ENCODE measurements around the gene NDST3. TPM values are rescaled to one million over a fixed set of nuclear protein-coding genes. Genes with fewer than 3 reads are reported as not detected.

Gene NDST3
- total RNA-seq, 4 donors from 2014 or later, result 0.19 TPM; not detected in 3

- peaks cover 0 to 50% (median 14%) of the 10 kb centered on the region in 3 donors for H3K4me1 ChIP-seq
- peak overlapping the region in 3 of 4 donors; percentile 95 to 98 (median 96) for H3K27ac ChIP-seq
- TF ChIP-seq POLR2A (IDR thresholded peaks at IDR 0.05), result no peak
- TF ChIP-seq CTCF (IDR thresholded peaks at IDR 0.05), result no peak
- H3K4me3 ChIP-seq, result peak overlapping the region; percentile 79 to 96 (median 86)
- no peaks in the 10 kb centered on the region for H3K27me3 ChIP-seq
- intact Hi-C loops (cut with DNase I), result loop anchor here (10.0 kb wide), 1 partner anchor 135 kb away; no protein-coding TSS in a partner anchor
- no peaks in the 10 kb centered on the region for H3K9me3 ChIP-seq
- no peak for DNase-seq
- peaks cover 0 to 21% (median 0%) of the 10 kb centered on the region in 3 donors for H3K36me3 ChIP-seq
- 12 to 13% methylated on average over 2 of the region's 2 CpGs for WGBS, 2 donors
Observed at GRCh38 chr4:118279920-118280432, 245.7 kb downstream of the NDST3 start.

GRCh38 chr4:118280501-118281218, 246.4 kb downstream of the NDST3 start:
- H3K4me1 ChIP-seq, result peaks cover 0 to 57% (median 14%) of the 10 kb centered on the region in 3 donors
- peaks cover 0 to 21% (median 0%) of the 10 kb centered on the region in 3 donors for H3K36me3 ChIP-seq
- intact Hi-C loops (cut with DNase I), result loop anchor here (10.0 kb wide), 1 partner anchor 134 kb away; no protein-coding TSS in a partner anchor
- peak overlapping the region in 3 of 4 donors; percentile 80 to 96 (median 93) for H3K4me3 ChIP-seq
- no peak for DNase-seq
- TF ChIP-seq CTCF (IDR thresholded peaks at IDR 0.05) (peak in 4 of 6 experiments; percentile 26 to 57 (median 52)), POLR2A (IDR thresholded peaks at IDR 0.05) (no peak)
- no peaks in the 10 kb centered on the region for H3K27me3 ChIP-seq
- no peaks in the 10 kb centered on the region for H3K9me3 ChIP-seq
- 0 to 5% methylated on average over 2 of the region's 2 CpGs for WGBS, 2 donors
- peak overlapping the region in 3 of 4 donors; percentile 95 to 98 (median 96) for H3K27ac ChIP-seq

- H3K36me3 ChIP-seq, result peaks cover 0 to 21% (median 0%) of the 10 kb centered on the region in 3 donors
- no peaks in the 10 kb centered on the region for H3K9me3 ChIP-seq
- H3K27ac ChIP-seq, result peak overlapping the region in 3 of 4 donors; percentile 32 to 98 (median 96)
- no peak overlapping the region for H3K4me3 ChIP-seq
- WGBS, 2 donors, result 39 to 47% methylated on average over 9 of the region's 9 CpGs
- no peak for DNase-seq
- TF ChIP-seq CTCF (IDR thresholded peaks at IDR 0.05) (no peak), POLR2A (IDR thresholded peaks at IDR 0.05) (no peak)
- no peaks in the 10 kb centered on the region for H3K27me3 ChIP-seq
- H3K4me1 ChIP-seq, result peaks cover 0 to 69% (median 17%) of the 10 kb centered on the region in 3 donors
- intact Hi-C loops (cut with DNase I), result loop anchor here (10.0 kb wide), 1 partner anchor 133 kb away; no protein-coding TSS in a partner anchor
Observed at GRCh38 chr4:118281611-118282442, 247.5 kb downstream of the NDST3 start.

GRCh38 chr4:118282692-118283091, 248.4 kb downstream of the NDST3 start:
- intact Hi-C loops (cut with DNase I), result loop anchor here (10.0 kb wide), 1 partner anchor 132 kb away; no protein-coding TSS in a partner anchor
- DNase-seq, result no peak
- TF ChIP-seq CTCF (IDR thresholded peaks at IDR 0.05) (no peak), POLR2A (IDR thresholded peaks at IDR 0.05) (no peak)
- H3K27ac ChIP-seq, result peak overlapping the region in 1 of 4 donors; percentile 19
- no peaks in the 10 kb centered on the region for H3K9me3 ChIP-seq
- peaks cover 0 to 21% (median 0%) of the 10 kb centered on the region in 3 donors for H3K36me3 ChIP-seq
- peaks cover 0 to 73% (median 17%) of the 10 kb centered on the region in 3 donors for H3K4me1 ChIP-seq
- no peaks in the 10 kb centered on the region for H3K27me3 ChIP-seq
- 41 to 76% methylated on average over 4 of the region's 4 CpGs for WGBS, 2 donors
- no peak overlapping the region for H3K4me3 ChIP-seq
